WTC11 (cell line): Measurements from ENCODE around the gene PIK3CB.

ENCODE experiments used
- CTCF ChIP-seq: fragments of 200-600 bp; IDR thresholded peaks from 2 replicates; pipeline ENCODE4 v1.8.0; 2022; ENCODE audit warnings: antibody characterized with exemption
- JUN ChIP-seq: sonication (generic); formaldehyde crosslinking; IDR thresholded peaks from 2 replicates; pipeline ENCODE4 v1.8.0; 2023; ENCODE audit warnings: mild to moderate bottlenecking, missing genetic modification reagents

- TF ChIP-seq JUN (CRISPR knock-in tag) (no peak), CTCF (no peak)
Observed at GRCh38 chr3:138873471-138874278, 38.9 kb upstream of the PIK3CB start.
